ENCODE results near the gene RAB7B. TPM values are rescaled to one million over a fixed set of nuclear protein-coding genes. Genes with fewer than 3 reads are reported as not detected.

Gene RAB7B
- polyA plus RNA-seq, 12 donors, result 8.7 to 19.4 (median 10.0) TPM; not detected in 1

GRCh38 chr1:206025283-206025820 is 22.2 kb upstream of the RAB7B start:
- no peak for DNase-seq

GRCh38 chr1:206023695-206024094 is 20.5 kb upstream of the RAB7B start, which contains the start of gene CTSE:
Gene CTSE, minus strand, starts transcription at chr1:206023895. Its CDS starts 104 bp downstream, at chr1:206023791.
- no peak for DNase-seq

GRCh38 chr1:206022766-206023165 is 19.6 kb upstream of the RAB7B start:
- DNase-seq, result no peak

- no peak for DNase-seq
Measured at GRCh38 chr1:206021626-206022365, 18.6 kb upstream of the RAB7B start.

- DNase-seq, result no peak
Measured at GRCh38 chr1:206021008-206021625, 17.9 kb upstream of the RAB7B start.

GRCh38 chr1:206020393-206021007 is 17.3 kb upstream of the RAB7B start:
- DNase-seq, result no peak

- no peak for DNase-seq
Measured at GRCh38 chr1:206015071-206015470, 11.9 kb upstream of the RAB7B start.

GRCh38 chr1:206014601-206015000 is 11.4 kb upstream of the RAB7B start:
- no peak for DNase-seq

- DNase-seq, result no peak
Measured at GRCh38 chr1:206013026-206013795, 10.0 kb upstream of the RAB7B start.

GRCh38 chr1:206012086-206012859 is 9.1 kb upstream of the RAB7B start:
- DNase-seq, result no peak

- DNase-seq, result no peak
Measured at GRCh38 chr1:206011057-206011456, 7.9 kb upstream of the RAB7B start.

- DNase-seq, result no peak
Measured at GRCh38 chr1:206010060-206010459, 6.9 kb upstream of the RAB7B start.

GRCh38 chr1:206006946-206007345 is 3.8 kb upstream of the RAB7B start:
- no peak for DNase-seq

- no peak for DNase-seq
Measured at GRCh38 chr1:206005778-206006180, 2.6 kb upstream of the RAB7B start.

- DNase-seq, result no peak
Measured at GRCh38 chr1:206005234-206005633, 2.0 kb upstream of the RAB7B start.

- no peak for DNase-seq
Measured at GRCh38 chr1:206004826-206005225, 1.6 kb upstream of the RAB7B start.

GRCh38 chr1:206003854-206004800 is 932 bp upstream of the RAB7B start:
- DNase-seq, result no peak

- DNase-seq, result no peak
Measured at GRCh38 chr1:206002160-206002559, 1.0 kb downstream of the RAB7B start.

GRCh38 chr1:206001476-206001888 is 1.7 kb downstream of the RAB7B start:
- no peak for DNase-seq

Data from muscle of arm (tissue), 12 donors.